GM18502 (cell line): ENCODE results near the gene MMP25.
A peak's percentile ranks its signal among the peaks of the same experiment; 100 is the strongest.
"Not testable (repeated sequence)": the region's sequence is repeated elsewhere in the genome, so short reads cannot be mapped to it uniquely, and the experiment has no call there.

Experiments used
- ATAC-seq: cut with Tn5 transposase; IDR thresholded peaks from one replicate; pipeline ENCODE4 v1.9.1; 2021; ENCODE audit warnings: mild to moderate bottlenecking; ENCODE audit not compliant: unreplicated experiment, poor library complexity

MMP25 gene

DNA sequence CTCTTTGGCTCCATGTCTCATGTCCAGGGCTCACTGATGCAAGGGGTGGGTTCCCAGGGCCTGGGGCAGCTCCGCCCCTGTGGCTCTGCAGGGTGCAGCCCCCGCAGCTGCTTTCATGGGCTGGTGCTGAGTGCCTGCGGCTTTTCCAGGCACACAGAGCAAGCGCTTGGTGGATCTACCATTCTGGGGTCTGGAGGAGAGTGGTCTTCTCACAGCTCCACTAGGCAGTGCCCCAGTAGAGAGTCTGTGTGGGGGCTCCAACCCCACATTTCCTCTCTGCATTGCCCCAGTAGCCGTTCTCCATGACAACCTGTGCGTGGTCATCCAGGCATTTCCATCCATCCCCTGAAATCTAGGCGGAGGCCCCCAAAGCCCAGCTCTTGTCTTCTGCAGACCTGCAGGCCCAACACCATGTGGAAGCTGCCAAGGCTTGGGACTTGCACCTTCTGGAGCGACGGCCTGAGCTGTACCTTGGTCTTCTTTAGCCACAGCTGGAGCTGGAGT lies 24.3 kb downstream of the MMP25 start:
- ATAC-seq: no peak

DNA sequence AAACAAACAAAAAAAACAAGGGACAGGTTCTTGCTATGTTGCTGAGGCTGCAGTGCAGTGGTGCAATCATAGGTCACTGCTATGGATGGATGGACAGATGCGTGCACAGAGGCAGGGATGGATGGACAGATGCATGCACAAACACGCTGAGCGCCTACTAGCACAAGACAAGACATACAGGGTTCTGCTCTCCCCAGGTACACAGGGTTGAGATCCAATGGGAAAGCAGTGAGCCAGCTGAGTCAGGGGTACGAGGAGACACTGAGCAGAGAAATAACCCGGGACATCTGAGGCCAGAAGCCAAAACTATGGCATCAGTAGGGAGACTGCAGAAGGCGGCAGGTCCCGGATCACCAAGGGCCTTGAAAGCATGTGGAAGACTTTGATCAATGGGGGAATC lies 25.3 kb downstream of the MMP25 start:
- ATAC-seq: no peak

DNA sequence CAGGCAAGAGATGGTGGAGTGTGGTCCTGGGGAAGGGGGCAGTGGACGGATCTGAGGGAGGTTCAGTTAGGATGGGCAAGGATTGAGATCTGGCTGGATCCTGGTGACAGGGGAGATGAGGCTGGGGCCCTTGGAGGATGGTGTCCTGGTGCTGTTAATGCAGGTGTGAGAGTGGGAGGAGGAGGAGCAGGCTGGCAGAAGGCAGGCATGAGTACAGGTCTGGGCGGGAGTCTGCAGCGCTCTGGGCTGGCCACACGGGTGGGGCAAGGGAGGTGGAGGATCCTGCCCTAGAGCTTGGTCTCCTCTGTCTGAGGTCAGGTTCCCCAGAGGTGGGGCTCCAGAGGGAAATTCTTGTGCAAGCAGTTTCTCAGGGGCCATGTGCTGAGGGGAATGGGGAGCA lies 25.8 kb downstream of the MMP25 start:
- ATAC-seq: not testable (repeated sequence)

- not testable (repeated sequence) for ATAC-seq
These were observed 26.4 kb downstream of the MMP25 start for GRCh38 chr16:3072576-3073263.

GRCh38 chr16:3073448-3073847 lies 27.1 kb downstream of the MMP25 start:
- no peak for ATAC-seq

GRCh38 chr16:3074860-3075522 lies 28.6 kb downstream of the MMP25 start:
- ATAC-seq: peak; percentile 81

DNA sequence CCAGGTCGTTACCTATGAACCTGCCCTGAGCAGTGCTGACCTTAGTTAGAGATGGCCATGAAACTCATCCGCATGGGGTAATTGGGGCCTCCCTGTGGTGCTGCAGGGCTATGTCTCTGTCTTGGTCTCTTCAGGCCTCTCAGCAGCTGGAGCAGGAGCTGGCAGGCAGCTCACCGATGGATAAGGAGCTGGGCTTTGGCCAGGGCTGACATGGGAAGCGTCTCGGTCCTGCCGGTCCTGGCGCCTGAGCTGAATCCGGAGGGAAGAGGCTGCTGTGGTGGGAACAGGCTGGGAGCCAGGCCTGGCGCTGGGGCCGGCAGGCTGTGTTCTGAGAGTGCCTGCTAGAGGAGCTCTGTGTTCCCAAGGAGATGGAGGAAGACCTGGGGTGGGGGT lies 29.2 kb downstream of the MMP25 start:
- ATAC-seq: no peak

- not testable (repeated sequence) for ATAC-seq
These were observed 29.6 kb downstream of the MMP25 start for GRCh38 chr16:3075946-3076345.

DNA sequence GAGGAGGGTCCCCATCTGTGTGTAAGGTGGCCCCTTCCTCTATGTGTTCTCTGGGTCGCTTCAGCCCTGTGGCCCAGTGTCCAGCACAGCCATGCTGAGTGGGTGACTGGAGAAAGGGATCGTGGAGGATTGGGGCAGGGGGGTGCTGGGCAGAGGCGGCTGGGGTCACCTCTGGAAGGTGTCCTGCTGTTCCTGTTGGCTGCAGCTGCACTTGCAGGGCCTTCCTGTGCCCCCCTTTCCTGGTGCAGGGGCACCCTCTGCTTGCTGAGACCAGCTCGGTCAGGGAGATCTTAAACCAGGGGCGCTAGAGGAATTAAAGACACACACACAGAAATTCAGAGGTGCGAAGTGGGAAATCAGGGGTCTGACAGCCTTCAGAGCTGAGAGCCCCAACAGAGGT lies 30.2 kb downstream of the MMP25 start:
- ATAC-seq: no peak

- ATAC-seq: no peak
These were observed 33.7 kb downstream of the MMP25 start for GRCh38 chr16:3080024-3080423.

DNA sequence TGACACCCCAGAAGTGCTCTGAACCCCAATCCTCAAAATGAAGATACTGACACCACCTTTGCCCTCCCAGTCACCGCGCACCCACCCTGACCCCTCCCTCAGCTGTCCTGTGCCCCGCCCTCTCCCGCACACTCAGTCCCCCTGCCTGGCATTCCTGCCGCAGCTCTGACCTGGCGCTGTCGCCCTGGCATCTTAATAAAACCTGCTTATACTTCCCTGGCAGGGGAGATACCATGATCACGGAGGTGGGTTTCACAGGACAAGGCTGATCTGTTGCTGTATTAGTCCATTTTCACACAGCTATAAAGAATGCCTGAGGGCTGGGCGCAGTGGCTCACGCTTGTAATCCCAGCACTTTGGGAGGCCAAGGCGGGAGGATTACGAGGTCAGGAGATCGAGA lies 35.6 kb downstream of the MMP25 start:
- not testable (repeated sequence) for ATAC-seq

- not testable (repeated sequence) for ATAC-seq
These were observed 37.0 kb downstream of the MMP25 start for GRCh38 chr16:3083408-3083807.

- no peak for ATAC-seq
These were observed 38.1 kb downstream of the MMP25 start for GRCh38 chr16:3084491-3084890.

GRCh38 chr16:3084969-3085670 lies 38.8 kb downstream of the MMP25 start:
- ATAC-seq: no peak

GRCh38 chr16:3085868-3086595 lies 39.7 kb downstream of the MMP25 start:
- ATAC-seq: no peak

DNA sequence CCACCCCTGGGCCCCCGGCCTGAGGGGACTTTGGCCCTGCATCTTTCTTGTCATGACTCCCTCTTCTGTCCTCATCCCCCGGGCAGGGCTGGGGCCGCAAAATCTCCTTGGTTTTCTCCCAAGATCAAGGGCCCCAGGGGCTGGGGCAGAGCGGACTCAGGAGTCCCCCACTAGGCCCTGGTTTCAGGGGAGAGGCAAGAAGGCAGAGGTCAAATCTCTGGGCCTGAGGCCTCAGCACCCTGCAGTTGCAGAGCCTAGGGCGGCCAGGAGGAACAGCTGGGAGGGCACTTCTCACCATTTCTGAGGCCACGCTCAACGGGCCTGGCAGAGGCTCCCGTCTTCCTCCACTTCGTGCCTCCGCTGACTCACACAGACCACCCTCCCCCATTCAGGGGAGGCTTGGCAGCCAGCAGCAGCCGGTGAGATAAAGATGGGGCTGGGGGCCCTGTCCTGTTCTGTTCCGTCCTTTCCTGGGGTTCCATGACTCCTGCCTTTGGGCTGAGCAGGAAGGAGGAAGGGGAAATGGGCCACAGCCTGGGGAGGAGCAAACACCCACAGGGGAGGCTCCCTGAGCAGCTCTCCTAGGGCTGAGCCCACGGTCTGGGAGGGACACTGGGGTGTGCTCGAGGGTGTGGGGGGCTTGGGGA lies 40.4 kb downstream of the MMP25 start:
- ATAC-seq: no peak

DNA sequence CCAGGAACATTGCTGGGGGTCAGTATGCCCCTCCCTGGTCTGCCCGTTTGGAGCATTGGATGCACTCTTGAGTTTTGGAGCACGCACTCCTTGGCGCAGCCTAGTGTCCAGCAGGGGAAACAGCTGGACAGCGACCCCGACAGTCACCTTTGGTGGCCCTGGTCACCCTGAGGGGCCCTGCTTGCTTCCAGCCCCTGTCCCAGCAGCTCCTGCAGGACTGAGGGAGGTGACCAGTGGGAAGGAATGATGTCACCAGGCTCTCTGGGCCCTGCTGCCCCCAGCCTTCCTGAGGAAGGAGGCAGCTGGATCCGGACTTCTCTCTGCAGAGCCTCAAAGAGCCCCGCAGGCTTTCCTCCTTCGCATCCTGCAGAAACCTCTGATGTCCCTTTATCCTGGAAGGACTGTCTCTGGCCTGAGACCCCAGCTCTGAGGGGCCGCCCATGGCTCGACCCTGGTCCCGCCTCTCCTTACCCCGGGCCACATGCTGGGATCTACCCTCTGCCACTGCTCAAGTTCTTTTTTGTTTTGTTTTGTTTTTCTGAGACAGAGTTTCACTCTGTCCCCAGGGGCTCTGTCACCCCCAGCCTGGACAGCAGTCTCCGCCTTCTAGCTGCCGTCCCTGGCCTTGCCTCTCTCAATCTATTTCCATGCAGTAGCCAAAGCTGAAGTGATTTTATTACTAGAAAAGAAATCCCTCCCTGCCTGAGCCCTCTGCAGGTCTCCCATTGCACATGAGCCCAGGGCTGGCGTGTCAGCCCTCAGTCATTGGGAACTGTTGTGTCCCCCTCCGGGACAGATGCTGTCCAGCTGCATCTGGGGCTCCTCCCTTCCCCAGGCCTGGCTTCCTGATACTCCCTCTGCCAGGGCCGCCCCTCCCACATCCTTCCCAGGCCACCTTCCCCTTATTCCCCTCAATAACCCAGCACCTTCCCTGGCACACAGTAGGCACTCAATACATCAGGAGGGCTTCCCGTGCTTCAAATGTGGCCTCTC lies 41.2 kb downstream of the MMP25 start:
- ATAC-seq: no peak

- no peak for ATAC-seq
These were observed 42.1 kb downstream of the MMP25 start for GRCh38 chr16:3088450-3088849.
